GM12874 (cell line): ENCODE data around the gene PARK7.

Experiments used
- TF ChIP-seq, protein P1 (sequence below): IDR thresholded peaks from 2 replicates; pipeline ENCODE4 v1.5.1; 2011; ENCODE audit warnings: low read depth, mild to moderate bottlenecking, control low read depth, low read length, moderate library complexity; ENCODE audit not compliant: insufficient read depth

Gene PARK7

DNA sequence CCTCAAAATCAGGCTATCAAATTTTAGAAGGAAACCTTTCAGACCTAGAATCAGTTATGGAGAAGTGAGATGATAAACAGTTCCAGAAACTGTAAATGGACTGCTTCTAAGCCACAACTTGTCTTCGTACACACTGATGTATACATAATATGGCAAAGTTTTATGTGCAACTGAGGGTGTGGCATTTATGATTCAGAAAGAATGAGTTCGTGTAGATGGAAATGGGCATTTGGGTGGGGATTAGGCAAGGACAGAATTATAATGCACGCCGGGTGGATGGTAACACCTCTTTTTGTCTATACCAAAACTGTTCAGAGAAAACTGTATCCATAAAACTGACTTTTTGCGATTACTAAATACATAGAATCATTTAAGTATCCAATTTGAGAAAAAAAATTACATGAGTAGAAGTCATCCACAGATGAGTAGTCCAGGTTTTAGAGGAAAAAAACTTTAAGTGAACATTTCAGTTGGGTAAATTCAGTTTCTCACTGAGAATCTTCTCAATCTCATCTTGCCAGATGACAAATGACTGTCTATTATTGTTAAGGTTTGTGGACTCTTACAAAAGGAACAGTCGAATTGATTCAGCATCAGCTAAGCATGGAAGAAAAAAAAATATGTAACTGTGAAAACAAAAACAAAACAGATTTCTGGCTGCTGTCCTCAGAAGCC, 42.1 kb downstream of the PARK7 start:
- TF ChIP-seq, protein P1, sequence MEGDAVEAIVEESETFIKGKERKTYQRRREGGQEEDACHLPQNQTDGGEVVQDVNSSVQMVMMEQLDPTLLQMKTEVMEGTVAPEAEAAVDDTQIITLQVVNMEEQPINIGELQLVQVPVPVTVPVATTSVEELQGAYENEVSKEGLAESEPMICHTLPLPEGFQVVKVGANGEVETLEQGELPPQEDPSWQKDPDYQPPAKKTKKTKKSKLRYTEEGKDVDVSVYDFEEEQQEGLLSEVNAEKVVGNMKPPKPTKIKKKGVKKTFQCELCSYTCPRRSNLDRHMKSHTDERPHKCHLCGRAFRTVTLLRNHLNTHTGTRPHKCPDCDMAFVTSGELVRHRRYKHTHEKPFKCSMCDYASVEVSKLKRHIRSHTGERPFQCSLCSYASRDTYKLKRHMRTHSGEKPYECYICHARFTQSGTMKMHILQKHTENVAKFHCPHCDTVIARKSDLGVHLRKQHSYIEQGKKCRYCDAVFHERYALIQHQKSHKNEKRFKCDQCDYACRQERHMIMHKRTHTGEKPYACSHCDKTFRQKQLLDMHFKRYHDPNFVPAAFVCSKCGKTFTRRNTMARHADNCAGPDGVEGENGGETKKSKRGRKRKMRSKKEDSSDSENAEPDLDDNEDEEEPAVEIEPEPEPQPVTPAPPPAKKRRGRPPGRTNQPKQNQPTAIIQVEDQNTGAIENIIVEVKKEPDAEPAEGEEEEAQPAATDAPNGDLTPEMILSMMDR, result no peak

DNA sequence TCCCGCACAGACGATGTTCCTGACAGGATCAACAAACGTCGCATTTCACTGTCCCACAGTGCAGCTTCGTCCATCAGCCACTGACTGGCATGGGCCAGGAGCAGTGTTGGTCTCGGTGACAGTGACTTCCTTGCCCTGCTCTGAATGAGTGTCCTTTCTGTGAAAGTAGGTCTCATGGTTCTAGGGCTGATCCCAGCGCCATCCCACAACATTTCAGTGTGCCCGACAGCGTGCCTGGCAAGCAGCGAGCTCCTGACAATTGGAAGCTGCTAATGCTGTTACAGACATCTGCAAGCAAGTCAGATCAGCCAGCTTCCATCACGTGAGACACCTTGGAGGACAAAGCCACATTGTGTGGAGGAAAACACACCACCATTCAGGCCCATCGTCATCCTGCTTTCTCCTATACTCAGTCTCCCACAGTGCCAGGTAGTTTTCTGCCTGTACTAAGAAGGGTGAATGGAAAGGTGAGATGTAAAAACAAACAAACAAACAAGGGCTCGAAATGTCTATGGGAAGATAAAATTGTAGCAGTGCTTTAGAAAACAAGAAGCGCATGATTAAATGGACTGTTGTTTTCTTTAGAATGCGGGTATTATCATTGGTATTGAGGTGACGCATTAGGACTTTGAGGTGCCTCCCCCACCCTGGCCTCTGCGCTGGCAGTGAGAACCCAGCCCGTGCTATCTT, 42.7 kb downstream of the PARK7 start:
- TF ChIP-seq, protein P1, result no peak

DNA sequence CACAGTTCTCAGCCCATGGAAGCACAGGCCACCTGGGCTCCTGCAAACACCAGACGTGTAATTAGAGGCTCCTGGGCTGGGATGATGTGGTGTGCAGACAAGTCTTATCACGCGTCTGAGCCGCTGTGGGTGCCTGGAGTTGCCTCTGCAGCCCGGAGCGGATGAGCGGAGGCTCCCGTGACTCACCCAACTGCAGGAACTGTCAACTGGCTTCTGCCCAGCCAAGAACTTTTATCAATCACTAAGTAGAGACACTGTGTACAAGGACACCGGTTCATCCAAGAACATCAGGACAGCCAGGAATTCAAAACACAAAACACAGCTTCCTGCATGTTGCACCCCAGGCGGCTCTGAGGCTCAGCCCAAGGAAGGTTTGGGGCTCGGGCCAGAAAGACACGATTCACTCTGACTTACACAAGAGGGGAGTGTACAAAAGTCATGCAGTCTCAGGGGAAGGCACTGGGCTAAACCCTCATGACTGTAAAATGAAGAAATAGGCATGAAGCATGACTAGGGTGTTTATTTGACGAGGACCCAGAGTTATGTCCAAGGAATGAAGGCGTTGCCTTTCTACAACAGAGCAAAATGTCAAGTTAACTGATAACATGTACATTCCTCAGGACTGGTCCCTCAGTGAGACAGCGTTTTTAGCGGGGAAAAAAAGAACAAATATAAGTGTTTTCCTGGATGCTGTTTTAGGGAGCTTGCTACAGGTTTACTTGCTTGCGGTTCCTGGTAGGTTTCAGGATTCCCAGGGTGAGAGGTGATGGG, 43.5 kb downstream of the PARK7 start:
- TF ChIP-seq, protein P1, result no peak

DNA sequence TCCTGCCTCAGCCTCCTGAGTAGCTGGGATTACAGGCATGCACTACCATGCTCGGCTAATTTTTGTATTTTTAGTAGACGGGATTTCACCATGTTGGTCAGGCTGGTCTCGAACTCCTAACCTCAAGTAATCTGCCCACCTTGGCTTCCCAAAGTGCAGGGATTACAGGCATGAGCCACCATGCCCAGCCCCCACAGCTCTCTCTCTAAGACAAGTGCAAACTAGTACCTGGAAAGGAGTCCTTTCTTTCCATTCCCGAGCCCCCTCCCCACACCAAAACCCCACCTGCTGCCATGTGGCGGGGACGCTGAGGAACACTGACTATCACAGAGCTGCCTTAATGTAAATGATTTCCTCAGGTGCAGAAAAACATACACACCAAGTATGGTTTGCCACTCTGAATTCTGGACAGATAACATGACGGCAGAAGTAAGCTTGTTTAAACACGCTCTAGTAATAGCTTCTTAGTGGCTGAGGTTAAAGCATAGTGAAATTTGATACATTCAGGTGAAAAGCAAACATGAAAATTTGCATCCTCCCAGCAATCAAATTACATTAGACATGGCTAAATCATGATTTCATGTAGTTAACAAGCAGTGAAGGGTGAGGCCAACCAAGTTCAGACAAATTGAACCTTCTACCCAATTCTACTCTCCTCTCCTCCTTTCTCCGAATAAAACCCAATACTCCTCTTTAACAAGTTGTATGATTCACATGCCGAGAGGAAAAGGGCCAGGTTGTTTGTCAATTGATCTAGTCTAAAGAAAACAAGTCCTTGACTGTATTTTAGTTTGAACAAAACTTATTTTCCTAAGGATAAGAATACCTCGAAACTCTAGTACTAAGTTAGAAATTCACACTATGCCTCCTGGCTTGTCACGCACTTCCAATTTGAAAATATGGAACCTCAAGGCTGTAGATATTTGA, 44.8 kb downstream of the PARK7 start:
- TF ChIP-seq, protein P1, result no peak

DNA sequence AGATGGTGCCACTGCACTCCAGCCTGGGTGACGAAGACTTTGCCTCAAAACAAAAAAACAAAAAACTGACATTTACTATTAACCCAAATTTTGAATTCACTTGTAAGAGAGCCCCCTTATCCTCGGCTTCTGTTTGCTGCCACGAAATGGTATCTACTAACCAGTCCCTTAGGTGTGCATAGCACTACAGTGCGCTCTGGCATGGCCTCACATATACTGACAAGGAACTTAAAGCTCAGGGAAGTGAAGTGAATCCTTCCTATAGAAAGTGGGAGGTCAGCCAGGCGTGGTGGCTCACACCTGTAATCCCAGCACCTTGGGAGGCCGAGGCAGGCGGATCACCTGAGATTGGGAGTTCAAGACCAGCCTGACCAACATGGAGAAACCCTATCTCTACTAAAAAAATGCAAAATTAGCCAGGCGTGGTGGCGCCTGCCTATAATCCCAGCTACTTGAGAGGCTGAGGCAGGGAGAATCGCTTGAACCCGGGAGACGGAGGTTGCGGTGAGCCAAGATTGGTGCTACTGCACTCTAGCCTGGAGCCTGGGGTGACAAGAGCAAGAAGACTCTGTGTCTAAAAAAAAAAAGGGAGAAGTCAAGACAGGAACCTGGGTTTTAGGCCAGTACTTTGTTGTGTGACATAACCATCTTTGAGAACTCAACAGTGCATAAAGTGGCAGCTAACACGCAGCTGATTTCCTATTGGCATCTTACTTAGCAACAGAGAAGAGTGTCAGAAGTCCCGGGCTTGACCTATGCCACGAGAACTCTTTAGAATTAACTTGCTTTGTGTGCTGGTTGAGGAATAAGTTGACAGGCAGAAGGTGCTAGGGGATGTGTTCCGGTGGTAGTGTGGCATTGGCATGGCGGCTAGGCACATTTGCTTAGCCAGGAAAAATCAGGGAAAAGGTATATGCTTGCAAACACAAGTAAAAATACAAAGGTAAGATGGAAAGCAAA, 47.8 kb downstream of the PARK7 start:
- TF ChIP-seq, protein P1, result no peak

DNA sequence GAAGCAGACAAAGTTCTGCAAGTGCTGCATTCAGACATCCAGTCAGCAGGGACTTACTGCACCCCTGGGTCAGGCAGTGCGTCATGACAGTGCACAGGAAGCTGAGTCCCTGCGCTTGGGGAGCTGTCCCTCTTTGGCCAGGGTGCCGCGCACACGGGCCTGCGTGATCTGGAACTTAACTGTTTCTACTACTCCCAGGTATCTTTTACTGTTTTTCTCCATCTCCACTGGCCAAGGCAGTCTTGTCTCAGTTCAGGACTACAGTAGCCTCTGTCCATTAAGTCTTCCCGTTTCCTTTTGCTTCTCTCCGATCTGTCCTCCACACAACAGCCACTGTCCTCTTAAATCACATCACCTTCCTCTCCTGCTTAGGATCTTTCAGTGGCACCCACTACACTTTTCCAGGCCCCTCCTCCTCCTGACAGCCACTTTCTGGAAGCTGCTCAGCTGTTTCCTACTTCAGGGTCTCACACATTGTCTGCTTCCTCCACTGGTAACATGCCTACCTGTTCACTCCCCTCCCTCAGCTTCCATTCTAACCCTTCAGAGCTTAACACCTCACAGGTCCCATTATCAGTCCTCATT, 48.7 kb downstream of the PARK7 start:
- TF ChIP-seq, protein P1, result no peak
